ENCODE results near the gene CREB5. TPM values are rescaled to one million over a fixed set of nuclear protein-coding genes. Genes with fewer than 3 reads are reported as not detected.
"Not testable (repeated sequence)": the region's sequence is repeated elsewhere in the genome, so short reads cannot be mapped to it uniquely, and the experiment has no call there.

Gene CREB5
- total RNA-seq, 5 donors from 2014 or later (not counting 1 experiment from before 2014, with no cell fraction given) = 0.03 to 0.58 (median 0.23) TPM

DNA sequence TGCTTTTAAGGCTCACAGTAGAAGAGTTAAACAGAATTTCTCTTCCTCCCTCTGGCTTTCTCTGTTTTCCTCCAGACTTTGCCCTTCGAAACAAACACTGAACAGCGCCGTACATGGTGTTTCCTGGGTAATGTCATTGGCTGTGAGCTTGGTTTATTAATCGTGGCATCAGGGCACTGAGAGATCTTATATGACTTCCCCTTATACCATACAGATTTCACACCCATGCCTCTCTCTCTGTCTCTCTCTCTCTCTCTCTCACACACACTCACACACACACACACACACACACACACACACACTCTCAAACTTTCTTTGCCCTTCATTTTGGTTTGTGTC, 195.5 kb downstream of the CREB5 start:
- peaks cover 3 to 11% of the 10 kb centered on the region in 2 donors for H3K27me3 Mint-ChIP-seq
- H3K27ac Mint-ChIP-seq = no peak overlapping the region
- no peaks in the 10 kb centered on the region for H3K9me3 Mint-ChIP-seq
- Histone ChIP-seq H3K36me3 (ENCODE audit: control insufficient read depth in 2 of 2, extremely low read depth in 1 of 2, insufficient read depth in 1 of 2, low read length in 1 of 2) (no peaks in the 10 kb centered on the region), H3K9me3 (no peaks in the 10 kb centered on the region), H3K27me3 (replicated peaks in 1 of 2; ENCODE audit: control insufficient read depth in 2 of 2, extremely low read depth in 1 of 2, insufficient read depth in 2 of 2, low read length in 1 of 2) (no peaks in the 10 kb centered on the region), H3K4me3 (ENCODE audit: control insufficient read depth in 1 of 2, extremely low read depth in 1 of 2, low read length in 1 of 2) (no peak overlapping the region), H3K27ac (ENCODE audit: low read length) (no peak overlapping the region), H3K4me1 (ENCODE audit: control insufficient read depth in 1 of 2, extremely low read depth in 1 of 2, insufficient read depth in 2 of 2, low read length in 2 of 2) (no peaks in the 10 kb centered on the region)
- no CpG with 5 or more reads among the region's 4 CpGs for WGBS (ENCODE audit: insufficient coverage)
- H3K4me1 Mint-ChIP-seq = no peaks in the 10 kb centered on the region
- no peaks in the 10 kb centered on the region for H3K36me3 Mint-ChIP-seq
- ChIA-PET CTCF (no interaction called here), POLR2A (no interaction called here)
- no peak for DNase-seq
- no peak for ATAC-seq (replicated peaks in 1 of 4)
- no peak overlapping the region for H3K4me3 Mint-ChIP-seq

DNA sequence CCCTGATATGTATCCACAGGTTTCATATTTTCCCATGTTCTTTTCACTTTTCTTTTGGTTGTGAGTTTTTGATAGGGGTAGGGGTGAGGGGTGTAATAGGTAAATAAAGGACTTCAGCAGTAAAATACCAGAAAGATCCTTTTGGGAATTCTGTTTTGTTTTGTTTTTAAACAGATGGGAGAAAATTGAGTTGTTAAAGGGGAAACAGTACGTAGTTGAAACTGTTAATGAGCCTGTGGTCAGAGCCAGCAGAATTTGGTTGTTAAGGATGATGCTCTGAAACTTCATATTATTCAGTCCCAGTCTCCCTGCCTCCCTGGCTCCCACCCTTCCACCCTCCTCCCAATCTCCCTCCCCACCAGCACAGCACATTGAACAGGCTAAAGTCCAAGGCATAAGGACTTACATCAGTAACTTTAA, 195.9 kb downstream of the CREB5 start:
- Mint-ChIP-seq H3K4me3 (no peak overlapping the region), H3K27ac (no peak overlapping the region)
- no peak for ATAC-seq (replicated peaks in 1 of 4)

DNA sequence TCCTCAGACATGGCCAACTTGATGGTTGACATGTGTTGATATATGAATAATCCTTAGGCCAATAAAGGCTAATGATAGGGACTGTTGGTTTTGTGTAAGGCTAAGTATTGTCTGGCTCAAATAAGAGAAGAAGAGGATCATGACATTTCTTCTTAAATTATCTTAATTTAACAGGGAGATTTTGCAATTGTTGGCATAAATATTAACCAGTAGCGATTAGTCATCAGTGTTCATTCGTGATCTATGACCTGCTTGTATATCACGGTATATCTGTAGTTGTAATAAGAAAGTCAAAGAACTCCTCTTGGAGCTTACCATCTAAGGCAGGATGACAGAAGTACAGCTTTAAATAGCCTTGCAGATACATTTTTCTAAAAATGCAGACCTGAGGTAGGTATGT, 196.4 kb downstream of the CREB5 start:
- Mint-ChIP-seq H3K4me1 (no peaks in the 10 kb centered on the region), H3K27me3 (peaks cover 3 to 11% of the 10 kb centered on the region in 2 donors), H3K36me3 (no peaks in the 10 kb centered on the region), H3K4me3 (no peak overlapping the region), H3K27ac (no peak overlapping the region), H3K9me3 (no peaks in the 10 kb centered on the region)
- no peak for ATAC-seq (replicated peaks in 1 of 4)
- Histone ChIP-seq H3K27ac (ENCODE audit: low read length) (no peak overlapping the region), H3K36me3 (ENCODE audit: control insufficient read depth in 2 of 2, extremely low read depth in 1 of 2, insufficient read depth in 1 of 2, low read length in 1 of 2) (no peaks in the 10 kb centered on the region), H3K27me3 (replicated peaks in 1 of 2; ENCODE audit: control insufficient read depth in 2 of 2, extremely low read depth in 1 of 2, insufficient read depth in 2 of 2, low read length in 1 of 2) (no peaks in the 10 kb centered on the region), H3K4me3 (ENCODE audit: control insufficient read depth in 1 of 2, extremely low read depth in 1 of 2, low read length in 1 of 2) (no peak overlapping the region), H3K4me1 (ENCODE audit: control insufficient read depth in 1 of 2, extremely low read depth in 1 of 2, insufficient read depth in 2 of 2, low read length in 2 of 2) (no peaks in the 10 kb centered on the region), H3K9me3 (no peaks in the 10 kb centered on the region)
- ChIA-PET POLR2A (no interaction called here), CTCF (no interaction called here)
- DNase-seq = no peak
- no CpG with 5 or more reads among the region's 3 CpGs for WGBS (ENCODE audit: insufficient coverage)

More for the DNA sequence above, 195.9 kb downstream of the CREB5 start:
- H3K27me3 ChIP-seq (replicated peaks in 1 of 2; ENCODE audit: control insufficient read depth in 2 of 2, extremely low read depth in 1 of 2, insufficient read depth in 2 of 2, low read length in 1 of 2) = no peaks in the 10 kb centered on the region
- no peaks in the 10 kb centered on the region for H3K4me1 ChIP-seq (ENCODE audit: control insufficient read depth in 1 of 2, extremely low read depth in 1 of 2, insufficient read depth in 2 of 2, low read length in 2 of 2)
- H3K4me1 Mint-ChIP-seq = no peaks in the 10 kb centered on the region
- no peaks in the 10 kb centered on the region for H3K36me3 Mint-ChIP-seq
- no peak overlapping the region for H3K4me3 ChIP-seq (ENCODE audit: control insufficient read depth in 1 of 2, extremely low read depth in 1 of 2, low read length in 1 of 2)
- H3K9me3 ChIP-seq = no peaks in the 10 kb centered on the region
- DNase-seq = no peak
- no peaks in the 10 kb centered on the region for H3K9me3 Mint-ChIP-seq
- no CpG with 5 or more reads among the region's 1 CpG for WGBS (ENCODE audit: insufficient coverage)
- ChIA-PET CTCF (no interaction called here), POLR2A (no interaction called here)
- H3K27me3 Mint-ChIP-seq = peaks cover 3 to 11% of the 10 kb centered on the region in 2 donors
- H3K36me3 ChIP-seq (ENCODE audit: control insufficient read depth in 2 of 2, extremely low read depth in 1 of 2, insufficient read depth in 1 of 2, low read length in 1 of 2) = no peaks in the 10 kb centered on the region
- no peak overlapping the region for H3K27ac ChIP-seq (ENCODE audit: low read length)

DNA sequence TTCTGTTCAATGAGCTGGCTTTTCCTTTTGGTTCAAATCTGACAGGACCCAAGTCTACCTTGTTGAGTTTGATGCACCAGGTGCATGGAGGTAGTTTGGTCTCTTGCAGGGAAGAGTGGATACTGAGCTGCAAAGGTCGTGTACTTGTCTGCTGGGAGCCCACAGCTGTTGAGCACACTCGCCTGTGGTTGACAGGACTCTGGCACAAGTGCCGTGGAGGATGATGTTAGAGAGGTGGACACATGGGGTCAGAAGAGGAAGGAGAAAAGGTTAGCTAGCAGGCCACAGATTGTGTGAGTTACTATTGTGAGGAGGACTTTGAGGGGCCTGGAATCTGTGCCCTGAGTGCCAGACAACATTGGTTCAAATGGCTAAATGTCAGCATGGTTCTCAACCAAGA, 197.3 kb downstream of the CREB5 start:
- Mint-ChIP-seq H3K4me3 (no peak overlapping the region), H3K27me3 (peaks cover 3 to 11% of the 10 kb centered on the region in 2 donors), H3K27ac (no peak overlapping the region), H3K9me3 (no peaks in the 10 kb centered on the region), H3K36me3 (no peaks in the 10 kb centered on the region), H3K4me1 (no peaks in the 10 kb centered on the region)
- Histone ChIP-seq H3K27me3 (replicated peaks in 1 of 2; ENCODE audit: control insufficient read depth in 2 of 2, extremely low read depth in 1 of 2, insufficient read depth in 2 of 2, low read length in 1 of 2) (no peaks in the 10 kb centered on the region), H3K4me3 (ENCODE audit: control insufficient read depth in 1 of 2, extremely low read depth in 1 of 2, low read length in 1 of 2) (no peak overlapping the region), H3K27ac (ENCODE audit: low read length) (no peak overlapping the region), H3K36me3 (ENCODE audit: control insufficient read depth in 2 of 2, extremely low read depth in 1 of 2, insufficient read depth in 1 of 2, low read length in 1 of 2) (no peaks in the 10 kb centered on the region), H3K4me1 (ENCODE audit: control insufficient read depth in 1 of 2, extremely low read depth in 1 of 2, insufficient read depth in 2 of 2, low read length in 2 of 2) (no peaks in the 10 kb centered on the region), H3K9me3 (no peaks in the 10 kb centered on the region)
- DNase-seq = no peak
- WGBS (ENCODE audit: insufficient coverage) = 44% methylated on average over 3 of the region's 3 CpGs
- CTCF ChIA-PET = no interaction called here
- no peak for ATAC-seq (replicated peaks in 1 of 4)
- POLR2A ChIA-PET = no interaction called here

DNA sequence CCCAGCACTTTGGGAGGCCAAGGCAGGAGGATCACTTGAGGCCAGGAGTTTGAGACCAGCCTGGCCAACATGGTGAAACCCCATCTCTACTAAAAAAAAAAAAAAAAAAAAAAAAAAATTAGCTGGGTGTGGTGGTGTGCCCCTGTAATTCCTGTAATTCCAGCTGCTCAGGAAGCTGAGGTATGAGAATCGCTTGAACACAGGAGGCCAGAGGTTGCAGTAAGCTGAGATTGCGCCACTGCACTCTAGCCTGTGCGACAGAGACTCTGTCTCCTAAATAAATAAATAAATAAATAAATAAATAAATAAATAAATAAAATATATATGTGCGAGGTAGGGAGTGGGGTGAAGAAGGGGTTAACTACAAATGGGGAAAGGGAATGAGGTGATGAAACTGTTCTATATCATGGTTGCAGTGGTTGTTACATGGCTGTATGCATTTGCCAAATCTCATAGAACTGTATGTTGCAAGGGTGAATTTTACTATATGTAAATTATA, 199.1 kb downstream of the CREB5 start:
- H3K36me3 ChIP-seq (ENCODE audit: control insufficient read depth in 2 of 2, extremely low read depth in 1 of 2, insufficient read depth in 1 of 2, low read length in 1 of 2); ATAC-seq (replicated peaks in 1 of 4); H3K4me1 ChIP-seq (ENCODE audit: control insufficient read depth in 1 of 2, extremely low read depth in 1 of 2, insufficient read depth in 2 of 2, low read length in 2 of 2); H3K9me3 ChIP-seq; H3K4me1 Mint-ChIP-seq; H3K27me3 ChIP-seq (replicated peaks in 1 of 2; ENCODE audit: control insufficient read depth in 2 of 2, extremely low read depth in 1 of 2, insufficient read depth in 2 of 2, low read length in 1 of 2); H3K4me3 Mint-ChIP-seq; H3K27ac Mint-ChIP-seq; H3K9me3 Mint-ChIP-seq; H3K36me3 Mint-ChIP-seq; H3K27ac ChIP-seq (ENCODE audit: low read length); DNase-seq; POLR2A ChIA-PET; H3K4me3 ChIP-seq (ENCODE audit: control insufficient read depth in 1 of 2, extremely low read depth in 1 of 2, low read length in 1 of 2): not testable (repeated sequence)
- CTCF ChIA-PET = interaction anchor here in 1 of 2 donors (0.7 kb wide), 1 partner anchor 16 kb away, joined by 3 read pairs; no protein-coding TSS in a partner anchor
- WGBS (ENCODE audit: insufficient coverage) = no CpG with 5 or more reads among the region's 4 CpGs
- peaks cover 3 to 11% of the 10 kb centered on the region in 2 donors for H3K27me3 Mint-ChIP-seq

DNA sequence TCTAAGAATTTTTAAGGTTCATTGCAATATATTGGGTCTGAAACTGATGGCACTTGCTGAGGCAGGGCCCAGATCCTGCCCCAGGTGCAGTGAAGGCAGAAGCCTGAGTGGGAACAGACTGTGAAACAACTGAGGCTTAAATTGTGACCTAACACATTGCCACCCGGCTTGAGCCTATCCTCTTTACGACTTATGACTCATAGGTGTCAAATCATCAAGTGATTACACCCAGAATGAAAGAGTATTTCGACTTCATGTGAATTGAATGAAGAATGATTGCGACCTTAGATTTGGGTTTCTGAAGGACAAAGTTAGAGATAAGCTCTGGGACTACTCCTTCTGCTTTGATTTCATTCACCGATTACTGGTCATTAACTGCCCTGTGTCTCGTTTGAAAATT, 200.9 kb downstream of the CREB5 start:
- no peaks in the 10 kb centered on the region for H3K9me3 ChIP-seq
- peaks cover 0 to 6% of the 10 kb centered on the region in 2 experiments for H3K27me3 ChIP-seq (replicated peaks in 1 of 2; ENCODE audit: control insufficient read depth in 2 of 2, extremely low read depth in 1 of 2, insufficient read depth in 2 of 2, low read length in 1 of 2)
- 75% methylated on average over 2 of the region's 6 CpGs for WGBS (ENCODE audit: insufficient coverage)
- no peaks in the 10 kb centered on the region for H3K4me1 ChIP-seq (ENCODE audit: control insufficient read depth in 1 of 2, extremely low read depth in 1 of 2, insufficient read depth in 2 of 2, low read length in 2 of 2)
- Mint-ChIP-seq H3K4me1 (no peaks in the 10 kb centered on the region), H3K27me3 (peaks cover 3 to 11% of the 10 kb centered on the region in 2 donors), H3K9me3 (no peaks in the 10 kb centered on the region), H3K36me3 (no peaks in the 10 kb centered on the region), H3K27ac (no peak overlapping the region), H3K4me3 (no peak overlapping the region)
- H3K36me3 ChIP-seq (ENCODE audit: control insufficient read depth in 2 of 2, extremely low read depth in 1 of 2, insufficient read depth in 1 of 2, low read length in 1 of 2) = no peaks in the 10 kb centered on the region
- ChIA-PET POLR2A (no interaction called here), CTCF (no interaction called here)
- DNase-seq (no peak), ATAC-seq (replicated peaks in 1 of 4) (no peak)
- no peak overlapping the region for H3K27ac ChIP-seq (ENCODE audit: low read length)
- no peak overlapping the region for H3K4me3 ChIP-seq (ENCODE audit: control insufficient read depth in 1 of 2, extremely low read depth in 1 of 2, low read length in 1 of 2)

DNA sequence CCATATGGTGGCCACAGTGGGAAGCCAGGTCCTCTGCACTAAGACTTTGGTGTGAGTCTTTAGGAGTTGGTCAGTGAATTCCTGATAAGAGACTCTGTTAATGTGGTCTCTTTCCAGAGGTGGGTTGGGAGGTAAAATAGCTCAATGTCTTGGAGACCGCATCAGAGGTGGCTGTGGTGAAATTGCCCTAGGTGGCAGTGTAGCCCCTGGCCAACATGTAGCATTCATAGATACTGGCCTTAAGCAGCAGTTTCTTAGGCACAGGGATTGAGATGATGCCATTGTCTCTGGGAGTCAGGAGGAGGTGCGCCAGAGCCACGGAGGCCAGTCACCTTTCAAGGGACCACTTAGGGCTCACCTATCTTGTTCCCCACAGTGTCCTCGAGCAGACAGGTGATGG, 202.8 kb downstream of the CREB5 start:
- Mint-ChIP-seq H3K27me3 (peaks cover 0 to 5% of the 10 kb centered on the region in 2 donors), H3K4me3 (no peak overlapping the region), H3K36me3 (no peaks in the 10 kb centered on the region), H3K27ac (no peak overlapping the region), H3K4me1 (no peaks in the 10 kb centered on the region), H3K9me3 (no peaks in the 10 kb centered on the region)
- Histone ChIP-seq H3K4me3 (ENCODE audit: control insufficient read depth in 1 of 2, extremely low read depth in 1 of 2, low read length in 1 of 2) (no peak overlapping the region), H3K36me3 (ENCODE audit: control insufficient read depth in 2 of 2, extremely low read depth in 1 of 2, insufficient read depth in 1 of 2, low read length in 1 of 2) (no peaks in the 10 kb centered on the region), H3K4me1 (ENCODE audit: control insufficient read depth in 1 of 2, extremely low read depth in 1 of 2, insufficient read depth in 2 of 2, low read length in 2 of 2) (no peaks in the 10 kb centered on the region), H3K27ac (ENCODE audit: low read length) (no peak overlapping the region), H3K27me3 (replicated peaks in 1 of 2; ENCODE audit: control insufficient read depth in 2 of 2, extremely low read depth in 1 of 2, insufficient read depth in 2 of 2, low read length in 1 of 2) (peaks cover 0 to 6% of the 10 kb centered on the region in 2 experiments), H3K9me3 (no peaks in the 10 kb centered on the region)
- WGBS (ENCODE audit: insufficient coverage) = 87% methylated on average over 4 of the region's 4 CpGs
- DNase-seq (peak in 1 of 35 experiments; percentile 6), ATAC-seq (replicated peaks in 1 of 4) (no peak)
- ChIA-PET POLR2A (no interaction called here), CTCF (no interaction called here)

Data from T-cell (primary cell).